Tibial artery (tissue), 4 donors: Measurements from ENCODE around the gene CTCF.
"Not testable (repeated sequence)": the region's sequence is repeated elsewhere in the genome, so short reads cannot be mapped to it uniquely, and the experiment has no call there.

Source experiments
- DNase-seq, 2 donors: peaks; one replicate each; pipeline ENCODE4 v3.0.0-alpha.2; 2019
- H3K27ac ChIP-seq, 2 donors: fragments of 200-600 bp; sonication (generic) in 1 of 2; 1 replicate in 1 of 2; 2 replicates in 1 of 2; pipeline ENCODE4 v1.5.1; 2018 to 2019; ENCODE audit warnings: mild to moderate bottlenecking in 1 of 2
- H3K27me3 ChIP-seq, 2 donors: fragments of 200-600 bp; sonication (generic) in 1 of 2; one replicate each; pipeline versions ENCODE4 v1.5.1 to v1.6.0; 2016 to 2019
- H3K36me3 ChIP-seq, 3 donors: fragments of 200-600 bp; sonication (generic) in 2 of 3; one replicate each; pipeline ENCODE4 v1.5.1; 2016 to 2019; ENCODE audit warnings: mild to moderate bottlenecking in 2 of 3
- H3K4me1 ChIP-seq, 4 donors: fragments of 200-600 bp; sonication (generic) in 2 of 4; 1 replicate in 3 of 4; 2 replicates in 1 of 4; pipeline ENCODE4 v1.5.1; 2016 to 2019
- H3K4me3 ChIP-seq, 2 donors: fragments of 200-600 bp; sonication (generic) in 1 of 2; 1 replicate in 1 of 2; 2 replicates in 1 of 2; pipeline ENCODE4 v1.5.1; 2018 to 2019; ENCODE audit warnings: mild to moderate bottlenecking in 2 of 2
- H3K9me3 ChIP-seq, 3 donors: fragments of 200-600 bp; sonication (generic) in 1 of 3; one replicate each; pipeline ENCODE4 v1.5.1; 2016 to 2019
- CTCF ChIP-seq, 2 experiments: fragments of 200-600 bp in 1 of 2; fragments of 450-650 bp in 1 of 2; IDR thresholded peaks; one replicate each; pipeline ENCODE4 v1.5.1; 2017 to 2019; ENCODE audit warnings: antibody characterized with exemption in 2 of 2, mild to moderate bottlenecking in 1 of 2, moderate library complexity in 1 of 2
- intact Hi-C: fragments of 100-400 bp; cut with DNase I; formaldehyde crosslinking; loops from one replicate; pipeline ENCODE4 v1.15.0; 2023; ENCODE audit warnings: low total_unique reads

Gene CTCF, protein sequence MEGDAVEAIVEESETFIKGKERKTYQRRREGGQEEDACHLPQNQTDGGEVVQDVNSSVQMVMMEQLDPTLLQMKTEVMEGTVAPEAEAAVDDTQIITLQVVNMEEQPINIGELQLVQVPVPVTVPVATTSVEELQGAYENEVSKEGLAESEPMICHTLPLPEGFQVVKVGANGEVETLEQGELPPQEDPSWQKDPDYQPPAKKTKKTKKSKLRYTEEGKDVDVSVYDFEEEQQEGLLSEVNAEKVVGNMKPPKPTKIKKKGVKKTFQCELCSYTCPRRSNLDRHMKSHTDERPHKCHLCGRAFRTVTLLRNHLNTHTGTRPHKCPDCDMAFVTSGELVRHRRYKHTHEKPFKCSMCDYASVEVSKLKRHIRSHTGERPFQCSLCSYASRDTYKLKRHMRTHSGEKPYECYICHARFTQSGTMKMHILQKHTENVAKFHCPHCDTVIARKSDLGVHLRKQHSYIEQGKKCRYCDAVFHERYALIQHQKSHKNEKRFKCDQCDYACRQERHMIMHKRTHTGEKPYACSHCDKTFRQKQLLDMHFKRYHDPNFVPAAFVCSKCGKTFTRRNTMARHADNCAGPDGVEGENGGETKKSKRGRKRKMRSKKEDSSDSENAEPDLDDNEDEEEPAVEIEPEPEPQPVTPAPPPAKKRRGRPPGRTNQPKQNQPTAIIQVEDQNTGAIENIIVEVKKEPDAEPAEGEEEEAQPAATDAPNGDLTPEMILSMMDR

DNA sequence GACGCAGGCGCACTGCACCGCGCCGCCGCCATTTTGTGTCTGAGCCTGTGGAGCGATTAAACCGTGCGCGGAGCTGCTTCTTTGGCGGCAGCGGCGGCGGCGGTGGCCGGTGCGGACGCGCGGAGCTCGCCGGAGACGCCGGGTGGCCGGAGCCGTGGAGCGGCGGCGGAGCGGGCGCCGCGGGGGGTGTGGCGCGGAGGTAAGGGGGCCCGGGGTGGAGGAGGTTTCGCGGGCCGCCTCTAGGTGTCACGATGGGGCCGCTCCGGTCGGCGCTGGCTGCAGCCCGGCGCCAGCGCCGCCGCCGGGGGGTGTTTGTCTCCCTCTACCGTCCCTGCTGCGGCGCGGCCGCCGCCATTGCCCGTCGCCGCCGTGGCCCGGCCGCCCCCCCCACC lies at the start of gene CTCF:
Gene CTCF (plus strand): TSS at position 1 of the 392 bp plus-strand sequence. CDS start 48,307 bp downstream, outside the sequence.
- peak; percentile 76 to 89 for DNase-seq
- Histone ChIP-seq H3K9me3 (no peaks in the 10 kb centered on the region), H3K4me3 (peak within 1 kb of the TSS; percentile 91 to 95), H3K36me3 (no peaks in the 10 kb centered on the region), H3K4me1 (peaks cover 0 to 31% (median 20%) of the 10 kb centered on the region in 4 donors), H3K27me3 (no peaks in the 10 kb centered on the region), H3K27ac (peak within 1 kb of the TSS; percentile 98 to 99)
- peak; percentile 57 to 82 for TF ChIP-seq CTCF (IDR thresholded peaks at IDR 0.05)
- intact Hi-C loops = loop anchor here (5.0 kb wide), 1 partner anchor 35 kb away; the partner anchor contains the start of gene RIPOR1

DNA sequence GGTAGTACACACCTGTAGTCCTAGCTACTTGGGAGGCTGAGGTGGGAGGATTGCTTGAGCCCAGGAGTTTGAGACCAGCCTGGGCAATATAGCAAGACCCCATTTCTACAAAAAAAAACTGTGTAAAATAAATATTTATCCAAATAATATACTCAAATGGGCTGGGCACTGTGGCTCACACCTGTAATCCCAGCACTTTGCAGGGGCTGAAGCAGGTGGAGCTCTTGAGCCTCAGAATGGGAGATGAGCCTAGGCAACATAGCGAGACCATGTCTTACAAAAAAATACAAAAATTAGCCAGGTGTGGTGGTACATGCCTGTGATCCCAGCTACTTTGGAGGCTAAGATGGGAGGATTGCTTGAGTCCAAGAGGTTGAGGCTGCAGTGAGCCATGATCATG lies 48.4 kb upstream of the CTCF start:
- H3K4me3 ChIP-seq, H3K9me3 ChIP-seq, DNase-seq, intact Hi-C loops, H3K36me3 ChIP-seq, H3K27ac ChIP-seq, H3K4me1 ChIP-seq, H3K27me3 ChIP-seq: not testable (repeated sequence)

DNA sequence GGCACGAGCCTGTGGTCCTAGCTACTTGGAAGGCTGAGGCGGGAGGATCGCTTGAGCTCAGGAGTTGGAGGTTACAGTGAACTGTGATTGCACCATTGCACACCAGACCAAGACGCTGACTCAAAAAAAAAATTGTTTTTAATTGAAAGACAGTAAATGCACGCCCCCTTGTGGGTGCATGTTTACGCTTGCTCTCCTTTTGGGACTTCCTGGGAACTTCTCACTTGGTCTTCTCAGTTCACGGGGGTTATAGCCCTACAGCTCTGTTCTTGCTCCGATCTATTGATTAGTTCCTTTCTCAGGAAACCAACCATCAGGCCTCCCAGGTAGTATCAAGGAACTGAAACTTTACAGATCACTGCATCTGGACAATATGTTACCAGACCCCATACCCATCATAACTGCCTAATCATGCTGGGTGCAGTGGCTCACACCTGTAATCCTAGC lies 47.9 kb upstream of the CTCF start:
- peak; percentile 87 to 89 for DNase-seq
- Histone ChIP-seq H3K9me3 (no peaks in the 10 kb centered on the region), H3K4me3 (no peak overlapping the region), H3K27ac (no peak overlapping the region), H3K36me3 (no peaks in the 10 kb centered on the region), H3K4me1 (no peaks in the 10 kb centered on the region), H3K27me3 (no peaks in the 10 kb centered on the region)
- intact Hi-C loops = no loop called here
- TF ChIP-seq CTCF (IDR thresholded peaks at IDR 0.05) = peak; percentile 52 to 61

DNA sequence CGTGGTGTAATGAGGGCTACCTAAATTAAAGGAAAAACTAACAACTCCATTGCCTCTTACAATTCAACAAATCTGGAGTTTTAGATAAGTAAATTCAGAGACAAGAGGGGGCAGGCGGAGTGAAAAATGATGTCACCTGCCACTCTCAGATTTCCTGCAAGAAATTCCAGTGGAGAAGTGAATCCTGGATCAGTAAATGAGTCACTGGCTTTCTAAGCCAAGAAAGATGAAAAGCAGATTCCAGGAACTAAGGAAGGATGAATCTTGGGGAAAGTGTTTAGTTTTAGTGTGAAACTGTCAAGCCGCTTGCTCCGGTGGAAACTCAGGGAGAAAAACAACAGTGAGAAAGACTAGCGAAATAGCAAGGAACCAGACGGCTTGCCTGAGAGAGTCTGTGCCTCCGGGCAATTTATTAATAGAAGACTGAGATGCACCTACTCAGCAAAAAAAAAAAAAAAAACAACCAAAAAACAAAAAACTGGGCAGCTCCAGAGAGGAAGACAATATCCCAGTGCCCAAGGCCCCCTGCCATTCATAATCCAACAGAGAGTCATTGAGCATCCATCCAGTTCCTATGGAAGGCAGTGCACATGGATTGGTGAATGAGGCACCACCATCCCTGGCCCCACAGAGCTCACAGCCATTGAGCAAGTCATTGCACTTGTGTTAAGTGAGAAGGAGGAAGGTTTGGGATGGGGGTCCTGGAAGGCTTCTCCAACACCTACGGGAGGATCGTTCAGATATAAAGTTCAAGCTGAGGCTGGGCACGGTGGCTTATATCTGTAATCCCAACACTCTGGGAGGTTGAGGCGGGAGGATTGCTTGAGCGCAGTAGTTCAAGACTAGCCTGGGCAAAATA lies 45.8 kb upstream of the CTCF start:
- intact Hi-C loops = no loop called here
- H3K4me1 ChIP-seq = peaks cover 0 to 1% (median 0%) of the 10 kb centered on the region in 4 donors
- H3K27ac ChIP-seq = no peak overlapping the region

DNA sequence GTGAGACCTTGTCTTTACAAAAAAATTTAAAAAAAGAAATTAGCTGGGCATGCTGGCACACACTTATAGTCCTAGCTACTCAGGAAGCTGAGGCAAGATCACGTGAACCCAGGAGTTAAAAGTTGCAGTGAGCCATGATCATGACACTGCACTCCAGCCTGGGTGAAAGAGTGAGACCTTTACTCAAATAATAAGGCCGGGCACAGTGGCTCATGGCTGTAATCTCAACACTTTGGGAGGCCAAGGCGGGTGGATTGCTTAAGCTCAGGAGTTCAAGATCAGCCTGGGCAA lies 45.2 kb upstream of the CTCF start:
- no peaks in the 10 kb centered on the region for H3K36me3 ChIP-seq
- no peaks in the 10 kb centered on the region for H3K27me3 ChIP-seq
- TF ChIP-seq CTCF (IDR thresholded peaks at IDR 0.05) = no peak
- H3K9me3 ChIP-seq = no peaks in the 10 kb centered on the region
- intact Hi-C loops = no loop called here
- H3K27ac ChIP-seq = no peak overlapping the region
- H3K4me1 ChIP-seq = peaks cover 0 to 6% (median 4%) of the 10 kb centered on the region in 4 donors
- no peak overlapping the region for H3K4me3 ChIP-seq
- DNase-seq = no peak

More for the DNA sequence above, 45.8 kb upstream of the CTCF start:
- DNase-seq = no peak
- Histone ChIP-seq H3K4me3 (no peak overlapping the region), H3K9me3 (no peaks in the 10 kb centered on the region), H3K27me3 (no peaks in the 10 kb centered on the region), H3K36me3 (no peaks in the 10 kb centered on the region)
- TF ChIP-seq CTCF (IDR thresholded peaks at IDR 0.05) = no peak
